ENCODE results near the gene CARD10. TPM values are rescaled to one million over a fixed set of nuclear protein-coding genes. Genes with fewer than 3 reads are reported as not detected.
"Not testable (repeated sequence)": the region's sequence is repeated elsewhere in the genome, so short reads cannot be mapped to it uniquely, and the experiment has no call there.

Gene CARD10
- total RNA-seq, 1 experiment from 2014 or later = 26.5 TPM

DNA sequence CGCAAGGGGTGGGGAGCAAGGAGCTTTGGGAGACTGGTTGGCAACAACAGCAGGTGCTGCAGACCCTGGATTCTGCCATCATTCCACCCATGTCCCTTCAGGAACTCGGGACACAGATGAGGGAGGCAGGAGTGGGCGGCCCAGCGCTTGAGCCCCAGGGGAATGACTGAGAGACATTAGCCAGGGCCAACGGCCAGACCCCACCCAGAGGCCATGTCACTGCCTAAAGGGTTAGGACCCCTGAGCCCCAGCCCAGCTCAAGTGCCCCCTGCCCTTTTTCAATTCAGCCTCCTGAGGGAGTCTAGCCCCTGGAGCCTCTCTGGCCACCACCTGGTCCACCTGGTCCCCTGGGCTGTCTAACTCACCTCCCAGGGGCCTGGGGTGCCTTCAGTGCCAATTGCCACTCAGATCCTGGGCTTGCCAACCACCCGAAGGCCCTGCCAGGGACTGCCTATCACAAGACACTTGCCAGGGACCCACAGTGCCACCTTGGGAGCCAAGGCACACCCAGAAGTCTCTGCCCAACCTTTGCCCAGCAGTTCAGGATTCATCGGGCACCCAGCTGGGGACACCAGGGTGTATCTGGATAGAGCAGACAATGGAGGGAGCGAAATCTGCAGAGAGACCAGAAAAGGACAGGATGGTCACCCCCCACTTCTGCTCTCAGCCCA is 49.7 kb downstream of the CARD10 start:
- no peaks in the 10 kb centered on the region for H3K9me3 Mint-ChIP-seq (ENCODE audit: unreplicated experiment)

DNA sequence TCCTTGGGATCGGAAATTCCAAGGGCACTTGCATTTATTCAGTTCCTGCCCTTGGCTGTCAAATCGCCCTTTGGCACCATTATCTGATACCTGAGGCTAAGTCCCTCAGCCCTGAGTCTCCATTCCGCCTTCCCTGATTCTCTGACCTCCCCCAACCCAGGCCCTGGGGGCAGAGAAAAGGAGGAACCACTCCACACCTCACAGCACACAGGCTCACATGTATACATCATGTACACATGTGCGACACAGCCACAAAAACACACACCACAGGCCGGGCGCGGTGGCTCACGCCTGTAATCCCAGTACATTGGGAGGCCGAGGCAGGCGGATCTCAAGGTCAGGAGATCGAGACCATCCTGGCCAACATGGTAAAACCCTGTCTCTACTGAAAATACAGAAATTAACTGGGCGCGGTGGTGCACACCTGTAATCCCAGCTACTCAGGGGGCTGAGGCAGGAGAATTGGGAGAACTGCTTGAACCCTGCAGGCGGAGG is 51.0 kb downstream of the CARD10 start:
- H3K4me3 ChIP-seq (ENCODE audit: low read depth, low read length); DNase-seq; H3K27ac Mint-ChIP-seq (ENCODE audit: unreplicated experiment); H3K4me1 ChIP-seq; H3K27me3 Mint-ChIP-seq (ENCODE audit: insufficient read depth, unreplicated experiment); H3K27me3 ChIP-seq (replicated peaks; ENCODE audit: control insufficient read depth, insufficient read depth, low read length); H3K4me1 Mint-ChIP-seq (ENCODE audit: low read depth, unreplicated experiment); intact Hi-C loops (cut with micrococcal nuclease; ENCODE audit: unreplicated experiment); H3K36me3 ChIP-seq (ENCODE audit: control insufficient read depth, insufficient read depth, low read length); H3K36me3 Mint-ChIP-seq (ENCODE audit: insufficient read depth, unreplicated experiment); H3K4me3 Mint-ChIP-seq (ENCODE audit: unreplicated experiment); BruUV-seq (replicated peaks); POLR2A ChIA-PET; H3K9me3 Mint-ChIP-seq (ENCODE audit: unreplicated experiment); H3K9me3 ChIP-seq: not testable (repeated sequence)
- CTCF ChIA-PET = interaction anchor here (0.6 kb wide), 1 partner anchor 90 kb away, joined by 4 read pairs; no protein-coding TSS in a partner anchor

More for the DNA sequence above, 49.7 kb downstream of the CARD10 start:
- ChIA-PET POLR2A (no interaction called here), CTCF (interaction anchor here (0.6 to 1.0 kb wide), 2 partner anchors 33 to 124 kb away, joined by 4 to 5 read pairs; no protein-coding TSS in a partner anchor)
- H3K9me3 ChIP-seq = no peaks in the 10 kb centered on the region
- DNase-seq = no peak
- Mint-ChIP-seq H3K4me1 (ENCODE audit: low read depth, unreplicated experiment) (no peaks in the 10 kb centered on the region), H3K4me3 (ENCODE audit: unreplicated experiment) (no peak overlapping the region), H3K27me3 (ENCODE audit: insufficient read depth, unreplicated experiment) (no peaks in the 10 kb centered on the region), H3K36me3 (ENCODE audit: insufficient read depth, unreplicated experiment) (peaks cover 2% of the 10 kb centered on the region), H3K27ac (ENCODE audit: unreplicated experiment) (no peak overlapping the region)
- TF ChIP-seq CTCF (IDR thresholded peaks at IDR 0.05; ENCODE audit: insufficient read depth in 1 of 2, low read depth in 1 of 2, low read length in 1 of 2, severe bottlenecking in 1 of 2, unreplicated experiment in 1 of 2) = no peak
- no TSS peak for BruUV-seq (replicated peaks)
- H3K4me1 ChIP-seq = no peaks in the 10 kb centered on the region
- no peak overlapping the region for H3K4me3 ChIP-seq (ENCODE audit: low read depth, low read length)
- H3K36me3 ChIP-seq (ENCODE audit: control insufficient read depth, insufficient read depth, low read length) = no peaks in the 10 kb centered on the region
- no peaks in the 10 kb centered on the region for H3K27me3 ChIP-seq (replicated peaks; ENCODE audit: control insufficient read depth, insufficient read depth, low read length)
- intact Hi-C loops (cut with micrococcal nuclease; ENCODE audit: unreplicated experiment) = no loop called here

- Histone ChIP-seq H3K27me3 (replicated peaks; ENCODE audit: control insufficient read depth, insufficient read depth, low read length) (no peaks in the 10 kb centered on the region), H3K4me3 (ENCODE audit: low read depth, low read length) (no peak overlapping the region), H3K4me1 (no peaks in the 10 kb centered on the region), H3K36me3 (ENCODE audit: control insufficient read depth, insufficient read depth, low read length) (no peaks in the 10 kb centered on the region), H3K9me3 (no peaks in the 10 kb centered on the region)
- H3K36me3 Mint-ChIP-seq (ENCODE audit: insufficient read depth, unreplicated experiment) = no peaks in the 10 kb centered on the region
- BruUV-seq (replicated peaks) = no TSS peak
- H3K9me3 Mint-ChIP-seq (ENCODE audit: unreplicated experiment) = no peaks in the 10 kb centered on the region
- ChIA-PET CTCF (no interaction called here), POLR2A (no interaction called here)
- no peaks in the 10 kb centered on the region for H3K27me3 Mint-ChIP-seq (ENCODE audit: insufficient read depth, unreplicated experiment)
- no peak overlapping the region for H3K4me3 Mint-ChIP-seq (ENCODE audit: unreplicated experiment)
- intact Hi-C loops (cut with micrococcal nuclease; ENCODE audit: unreplicated experiment) = no loop called here
- no peak for TF ChIP-seq CTCF (IDR thresholded peaks at IDR 0.05; ENCODE audit: insufficient read depth in 1 of 2, low read depth in 1 of 2, low read length in 1 of 2, severe bottlenecking in 1 of 2, unreplicated experiment in 1 of 2)
- DNase-seq = no peak
- H3K4me1 Mint-ChIP-seq (ENCODE audit: low read depth, unreplicated experiment) = no peaks in the 10 kb centered on the region
- H3K27ac Mint-ChIP-seq (ENCODE audit: unreplicated experiment) = no peak overlapping the region
Observed at GRCh38 chr22:37467391-37467955, 51.7 kb downstream of the CARD10 start.
